HepG2 (cell line): Measurements from ENCODE around the gene KIF26B. TPM values are rescaled to one million over a fixed set of nuclear protein-coding genes. Genes with fewer than 3 reads are reported as not detected.

ENCODE experiments used
- ARID2 ChIP-seq: sonication (generic); formaldehyde crosslinking; IDR thresholded peaks from 2 replicates; pipeline ENCODE4 v1.8.1; 2022; ENCODE audit warnings: mild to moderate bottlenecking, missing genetic modification reagents, borderline replicate concordance
- ATF1 ChIP-seq: IDR thresholded peaks from 2 replicates; pipeline ENCODE4 v1.6.1; 2016; ENCODE audit warnings: mild to moderate bottlenecking, control low read depth
- BORCS8-MEF2B ChIP-seq: sonication (generic); formaldehyde crosslinking; IDR thresholded peaks from 2 replicates; pipeline ENCODE4 v1.8.0; 2022; ENCODE audit warnings: mild to moderate bottlenecking, missing genetic modification reagents
- HNF4G ChIP-seq, 2 experiments: sonication (generic) in 1 of 2; formaldehyde crosslinking in 1 of 2; IDR thresholded peaks; 2 replicates each; pipeline versions ENCODE4 v1.4.0 to v1.6.1; 2011 to 2020; ENCODE audit warnings: borderline replicate concordance in 2 of 2, low read depth in 2 of 2, mild to moderate bottlenecking in 2 of 2, low read length in 1 of 2, missing genetic modification reagents in 1 of 2, moderate library complexity in 1 of 2
- HNRNPK ChIP-seq: fragments of 200-400 bp; formaldehyde crosslinking; IDR thresholded peaks from 2 replicates; pipeline ENCODE4 v1.6.1; 2018; ENCODE audit warnings: low read length, low read depth, moderate library complexity, mild to moderate bottlenecking; ENCODE audit not compliant: poor library complexity, severe bottlenecking
- NCOA1 ChIP-seq: sonication (generic); formaldehyde crosslinking; IDR thresholded peaks from 2 replicates; pipeline ENCODE4 v1.9.0; 2021; ENCODE audit warnings: missing genetic modification reagents
- NR2F6 ChIP-seq, 2 experiments: IDR thresholded peaks; 2 replicates each; pipeline ENCODE4 v1.6.1; 2016; ENCODE audit warnings: antibody characterized with exemption in 1 of 2, mild to moderate bottlenecking in 1 of 2
- RFX1 ChIP-seq: fragments of 450-650 bp; IDR thresholded peaks from 2 replicates; pipeline ENCODE4 v1.6.1; 2017
- RFX3 ChIP-seq: IDR thresholded peaks from 2 replicates; pipeline ENCODE4 v1.6.1; 2016; ENCODE audit warnings: missing biosample characterization, missing genetic modification reagents
- TCF12 ChIP-seq, 2 experiments: fragments of 450-650 bp in 1 of 2; sonication (generic) in 1 of 2; formaldehyde crosslinking in 1 of 2; IDR thresholded peaks; 2 replicates each; pipeline versions ENCODE4 v1.6.1 to v1.8.0; 2017 to 2022; ENCODE audit warnings: antibody characterized with exemption in 1 of 2, mild to moderate bottlenecking in 1 of 2, missing genetic modification reagents in 1 of 2, moderate library complexity in 1 of 2
- YY1 ChIP-seq: IDR thresholded peaks from 2 replicates; pipeline ENCODE4 v1.6.1; 2011; ENCODE audit warnings: low read length, low read depth, moderate library complexity, mild to moderate bottlenecking; ENCODE audit not compliant: insufficient read depth, insufficient replicate concordance
- ZMYM4 ChIP-seq: sonication (generic); formaldehyde crosslinking; IDR thresholded peaks from 2 replicates; pipeline ENCODE4 v1.8.1; 2023; ENCODE audit warnings: mild to moderate bottlenecking, missing genetic modification reagents
- ZNF138 ChIP-seq: sonication (generic); formaldehyde crosslinking; IDR thresholded peaks from 2 replicates; pipeline ENCODE4 v1.5.0; 2020; ENCODE audit warnings: mild to moderate bottlenecking, low read depth, missing genetic modification reagents
- ZNF20 ChIP-seq: sonication (generic); formaldehyde crosslinking; IDR thresholded peaks from 2 replicates; pipeline ENCODE4 v1.4.0; 2020; ENCODE audit warnings: mild to moderate bottlenecking, moderate library complexity, missing genetic modification reagents
- ZNF30 ChIP-seq: sonication (generic); formaldehyde crosslinking; IDR thresholded peaks from 2 replicates; pipeline ENCODE4 v1.5.0; 2020; ENCODE audit warnings: mild to moderate bottlenecking, missing genetic modification reagents
- ZNF451 ChIP-seq: sonication (generic); formaldehyde crosslinking; IDR thresholded peaks from 2 replicates; pipeline ENCODE4 v1.5.0; 2020; ENCODE audit warnings: mild to moderate bottlenecking, missing genetic modification reagents
- ZNF607 ChIP-seq: sonication (generic); formaldehyde crosslinking; IDR thresholded peaks from 2 replicates; pipeline ENCODE4 v1.5.1; 2020; ENCODE audit warnings: missing genetic modification reagents, mild to moderate bottlenecking, borderline replicate concordance
- ZNF616 ChIP-seq: sonication (generic); formaldehyde crosslinking; IDR thresholded peaks from 2 replicates; pipeline ENCODE4 v1.5.0; 2020; ENCODE audit warnings: low read depth, mild to moderate bottlenecking, missing genetic modification reagents
- ZNF83 ChIP-seq: sonication (generic); formaldehyde crosslinking; IDR thresholded peaks from 2 replicates; pipeline ENCODE4 v1.4.0; 2020; ENCODE audit warnings: missing genetic modification reagents, mild to moderate bottlenecking, borderline replicate concordance
- polyA plus RNA-seq, 8 experiments: library from polyadenylated mRNA; depleted of rRNA in 3 of 8; stranded (reverse) in 7 of 8; unstranded in 1 of 8; fragments of >200 nt; fragmentation: Illumina TruSeq in 4 of 8; extraction: Trizol in 4 of 8; gene quantifications; 2 replicates each; pipeline versions ENCODE4 v1.2.1 to v1.2.3, GENCODE V29; 2011 to 2016; ENCODE audit warnings: low read depth in 4 of 8, missing spikeins in 1 of 8, mixed read lengths in 1 of 8; ENCODE audit not compliant: insufficient read depth in 1 of 8
- total RNA-seq, 5 experiments: library from RNA; depleted of rRNA; stranded (reverse); fragments of >200 nt; fragmentation: Illumina TruSeq; extraction: Trizol; gene quantifications; 2 replicates each; pipeline ENCODE4 v1.2.3, GENCODE V29; 2016; ENCODE audit warnings: low read depth in 1 of 5
- TF ChIP-seq, protein P1 (sequence below): sonication (generic); formaldehyde crosslinking; IDR thresholded peaks from 2 replicates; pipeline ENCODE4 v1.4.0; 2020; ENCODE audit warnings: mild to moderate bottlenecking, missing genetic modification reagents
- TF ChIP-seq, protein P2 (sequence below): sonication (generic); formaldehyde crosslinking; IDR thresholded peaks from 2 replicates; pipeline ENCODE4 v1.8.0; 2022; ENCODE audit warnings: missing genetic modification reagents, mild to moderate bottlenecking, moderate library complexity, borderline replicate concordance
- TF ChIP-seq, protein P3 (sequence below): sonication (generic); formaldehyde crosslinking; IDR thresholded peaks from 2 replicates; pipeline ENCODE4 v1.5.1; 2020; ENCODE audit warnings: mild to moderate bottlenecking, missing genetic modification reagents, moderate library complexity

The KIF26B gene
- total and polyA plus RNA-seq, 2 of the 13 experiments (the other 11 are each of a cell fraction or from before 2014, with no cell fraction given), result 0.08 to 0.09 TPM

DNA sequence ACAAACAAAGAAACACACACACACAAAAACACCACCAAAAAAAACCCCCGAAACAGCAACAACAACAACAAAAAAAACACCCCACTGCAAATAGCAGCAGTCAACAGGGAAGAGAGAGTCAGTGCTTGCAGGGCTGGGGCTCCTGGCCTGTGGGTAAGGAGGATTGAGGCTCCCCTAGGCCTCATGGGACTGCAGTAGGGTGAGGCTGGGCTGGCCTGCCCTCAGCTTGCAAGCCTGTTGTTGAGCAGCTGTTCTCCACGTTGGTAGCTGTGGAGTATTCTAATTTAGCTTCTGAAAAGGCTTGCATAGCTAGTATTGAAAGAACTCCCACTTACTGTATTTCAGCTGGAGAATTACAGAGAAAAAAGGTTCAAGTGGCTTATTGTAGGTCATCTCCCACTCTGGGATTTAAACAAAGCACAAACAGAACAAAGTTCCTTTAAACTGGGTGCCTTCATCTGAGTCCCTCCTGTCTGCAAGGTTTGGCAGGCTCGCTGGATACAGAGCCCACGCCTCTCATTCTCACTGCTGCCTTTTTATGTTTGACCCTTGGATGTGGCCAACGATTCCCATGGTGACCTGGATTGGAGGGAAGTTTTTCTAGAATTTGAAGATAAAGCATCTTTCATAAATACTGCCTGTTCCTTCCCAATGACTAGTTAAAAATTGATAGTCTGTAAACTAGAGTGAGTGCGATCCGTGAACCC is 247.2 kb downstream of the KIF26B start (continued):
- TF ChIP-seq, protein P1, sequence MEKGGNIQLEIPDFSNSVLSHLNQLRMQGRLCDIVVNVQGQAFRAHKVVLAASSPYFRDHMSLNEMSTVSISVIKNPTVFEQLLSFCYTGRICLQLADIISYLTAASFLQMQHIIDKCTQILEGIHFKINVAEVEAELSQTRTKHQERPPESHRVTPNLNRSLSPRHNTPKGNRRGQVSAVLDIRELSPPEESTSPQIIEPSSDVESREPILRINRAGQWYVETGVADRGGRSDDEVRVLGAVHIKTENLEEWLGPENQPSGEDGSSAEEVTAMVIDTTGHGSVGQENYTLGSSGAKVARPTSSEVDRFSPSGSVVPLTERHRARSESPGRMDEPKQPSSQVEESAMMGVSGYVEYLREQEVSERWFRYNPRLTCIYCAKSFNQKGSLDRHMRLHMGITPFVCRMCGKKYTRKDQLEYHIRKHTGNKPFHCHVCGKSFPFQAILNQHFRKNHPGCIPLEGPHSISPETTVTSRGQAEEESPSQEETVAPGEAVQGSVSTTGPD (CRISPR knock-in tag), result no peak
- no peak for TF ChIP-seq ZNF20 (CRISPR knock-in tag)
- no peak for TF ChIP-seq TCF12 (IDR thresholded peaks at IDR 0.05)
- TF ChIP-seq TCF12 (CRISPR knock-in tag; IDR thresholded peaks at IDR 0.05), result no peak
- TF ChIP-seq ZNF83 (CRISPR knock-in tag), result no peak
- TF ChIP-seq ZNF607 (CRISPR knock-in tag), result no peak
- no peak for TF ChIP-seq BORCS8-MEF2B (CRISPR knock-in tag)
- TF ChIP-seq YY1, result no peak
- TF ChIP-seq RFX3 (CRISPR knock-in tag), result no peak
- TF ChIP-seq NCOA1, result no peak
- TF ChIP-seq ATF1 (CRISPR knock-in tag), result no peak
- no peak for TF ChIP-seq ZNF138 (CRISPR knock-in tag)
- TF ChIP-seq NR2F6 (IDR thresholded peaks at IDR 0.05), result peak; percentile 20; the same call in 1 of the 2 replicates
- TF ChIP-seq NR2F6 (CRISPR knock-in tag; IDR thresholded peaks at IDR 0.05), result peak; percentile 40
- TF ChIP-seq, protein P2, sequence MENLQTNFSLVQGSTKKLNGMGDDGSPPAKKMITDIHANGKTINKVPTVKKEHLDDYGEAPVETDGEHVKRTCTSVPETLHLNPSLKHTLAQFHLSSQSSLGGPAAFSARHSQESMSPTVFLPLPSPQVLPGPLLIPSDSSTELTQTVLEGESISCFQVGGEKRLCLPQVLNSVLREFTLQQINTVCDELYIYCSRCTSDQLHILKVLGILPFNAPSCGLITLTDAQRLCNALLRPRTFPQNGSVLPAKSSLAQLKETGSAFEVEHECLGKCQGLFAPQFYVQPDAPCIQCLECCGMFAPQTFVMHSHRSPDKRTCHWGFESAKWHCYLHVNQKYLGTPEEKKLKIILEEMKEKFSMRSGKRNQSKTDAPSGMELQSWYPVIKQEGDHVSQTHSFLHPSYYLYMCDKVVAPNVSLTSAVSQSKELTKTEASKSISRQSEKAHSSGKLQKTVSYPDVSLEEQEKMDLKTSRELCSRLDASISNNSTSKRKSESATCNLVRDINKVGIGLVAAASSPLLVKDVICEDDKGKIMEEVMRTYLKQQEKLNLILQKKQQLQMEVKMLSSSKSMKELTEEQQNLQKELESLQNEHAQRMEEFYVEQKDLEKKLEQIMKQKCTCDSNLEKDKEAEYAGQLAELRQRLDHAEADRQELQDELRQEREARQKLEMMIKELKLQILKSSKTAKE (CRISPR knock-in tag), result no peak
- TF ChIP-seq ZNF30 (CRISPR knock-in tag), result no peak
- TF ChIP-seq ZNF616 (CRISPR knock-in tag), result no peak
- TF ChIP-seq ZNF451 (CRISPR knock-in tag), result no peak
- 0 out of 2 replicates have a peak, but pooled peaks have one; percentile 21 for TF ChIP-seq ARID2 (CRISPR knock-in tag)
- TF ChIP-seq HNRNPK, result no peak
- peak; percentile 51; the same call in 1 of the 2 replicates for TF ChIP-seq HNF4G (IDR thresholded peaks at IDR 0.05; ENCODE audit: borderline replicate concordance, low read depth, low read length)
- TF ChIP-seq HNF4G (CRISPR knock-in tag; IDR thresholded peaks at IDR 0.05; ENCODE audit: borderline replicate concordance, low read depth), result no peak
- no peak for TF ChIP-seq RFX1
- 0 out of 2 replicates have a peak, but pooled peaks have one; percentile 29 for TF ChIP-seq ZMYM4 (CRISPR knock-in tag)
- TF ChIP-seq, protein P3, sequence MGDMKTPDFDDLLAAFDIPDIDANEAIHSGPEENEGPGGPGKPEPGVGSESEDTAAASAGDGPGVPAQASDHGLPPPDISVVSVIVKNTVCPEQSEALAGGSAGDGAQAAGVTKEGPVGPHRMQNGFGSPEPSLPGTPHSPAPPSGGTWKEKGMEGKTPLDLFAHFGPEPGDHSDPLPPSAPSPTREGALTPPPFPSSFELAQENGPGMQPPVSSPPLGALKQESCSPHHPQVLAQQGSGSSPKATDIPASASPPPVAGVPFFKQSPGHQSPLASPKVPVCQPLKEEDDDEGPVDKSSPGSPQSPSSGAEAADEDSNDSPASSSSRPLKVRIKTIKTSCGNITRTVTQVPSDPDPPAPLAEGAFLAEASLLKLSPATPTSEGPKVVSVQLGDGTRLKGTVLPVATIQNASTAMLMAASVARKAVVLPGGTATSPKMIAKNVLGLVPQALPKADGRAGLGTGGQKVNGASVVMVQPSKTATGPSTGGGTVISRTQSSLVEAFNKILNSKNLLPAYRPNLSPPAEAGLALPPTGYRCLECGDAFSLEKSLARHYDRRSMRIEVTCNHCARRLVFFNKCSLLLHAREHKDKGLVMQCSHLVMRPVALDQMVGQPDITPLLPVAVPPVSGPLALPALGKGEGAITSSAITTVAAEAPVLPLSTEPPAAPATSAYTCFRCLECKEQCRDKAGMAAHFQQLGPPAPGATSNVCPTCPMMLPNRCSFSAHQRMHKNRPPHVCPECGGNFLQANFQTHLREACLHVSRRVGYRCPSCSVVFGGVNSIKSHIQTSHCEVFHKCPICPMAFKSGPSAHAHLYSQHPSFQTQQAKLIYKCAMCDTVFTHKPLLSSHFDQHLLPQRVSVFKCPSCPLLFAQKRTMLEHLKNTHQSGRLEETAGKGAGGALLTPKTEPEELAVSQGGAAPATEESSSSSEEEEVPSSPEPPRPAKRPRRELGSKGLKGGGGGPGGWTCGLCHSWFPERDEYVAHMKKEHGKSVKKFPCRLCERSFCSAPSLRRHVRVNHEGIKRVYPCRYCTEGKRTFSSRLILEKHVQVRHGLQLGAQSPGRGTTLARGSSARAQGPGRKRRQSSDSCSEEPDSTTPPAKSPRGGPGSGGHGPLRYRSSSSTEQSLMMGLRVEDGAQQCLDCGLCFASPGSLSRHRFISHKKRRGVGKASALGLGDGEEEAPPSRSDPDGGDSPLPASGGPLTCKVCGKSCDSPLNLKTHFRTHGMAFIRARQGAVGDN (CRISPR knock-in tag), result peak; percentile 40; the same call in 1 of the 2 replicates
